HL-60/S4 treated with phorbol 12-myristate 13-acetate at 8.2 ng/mL for 4 days and 3 days (cell line): ENCODE data around the gene GABRG3.

ENCODE experiments used
- in situ Hi-C: fragments of 300-500 bp; cut with MboI; formaldehyde crosslinking; loops from 2 replicates; pipeline ENCODE4 v1.15.0; 2022; ENCODE audit warnings: low sequenced_read_pairs

Gene GABRG3

GRCh38 chr15:27396996-27397395 lies 426.0 kb downstream of the GABRG3 start:
- in situ Hi-C loops, result no loop called here

- in situ Hi-C loops, result no loop called here
Observed at GRCh38 chr15:27398631-27399161, 427.7 kb downstream of the GABRG3 start.

DNA sequence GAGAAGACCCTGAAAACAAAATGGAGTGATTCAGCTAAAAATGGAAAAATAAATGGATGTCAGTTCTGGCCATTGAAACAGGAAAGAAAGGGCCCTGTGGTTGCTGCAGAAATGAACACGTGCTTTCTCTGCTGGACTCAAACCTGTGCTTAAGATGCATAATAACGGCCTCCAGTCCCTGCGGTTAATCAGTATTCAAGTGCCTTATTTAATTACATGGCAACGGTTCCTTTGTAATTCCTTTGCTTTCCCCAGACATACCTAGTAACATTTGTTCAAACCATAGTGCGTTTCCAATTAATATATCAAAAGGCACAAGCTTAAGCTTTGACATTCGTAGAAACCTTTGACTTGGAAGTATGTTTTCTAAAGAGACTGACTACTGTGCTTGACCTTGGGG lies 428.3 kb downstream of the GABRG3 start:
- in situ Hi-C loops, result no loop called here

- in situ Hi-C loops, result no loop called here
Observed at GRCh38 chr15:27401471-27401870, 430.5 kb downstream of the GABRG3 start.

DNA sequence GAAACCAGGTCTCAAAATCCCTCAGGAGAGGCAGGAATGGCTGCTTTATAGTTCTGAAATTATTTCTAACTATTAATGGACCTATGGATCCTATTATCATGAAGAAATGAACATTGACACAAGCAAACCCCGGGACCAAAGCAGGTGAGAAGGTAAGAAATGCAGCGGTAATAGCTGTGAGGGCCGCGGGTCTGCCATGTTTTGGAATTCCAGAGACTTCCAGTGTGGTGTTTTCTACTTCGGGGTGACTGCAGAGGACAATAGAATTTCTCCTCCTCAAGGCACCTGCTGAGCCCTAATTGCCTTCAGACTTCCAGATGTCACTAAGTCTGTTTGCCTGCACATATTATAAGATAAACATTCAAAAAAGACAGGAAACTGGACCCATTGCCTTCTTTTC lies 437.4 kb downstream of the GABRG3 start:
- in situ Hi-C loops, result no loop called here

- in situ Hi-C loops, result no loop called here
Observed at GRCh38 chr15:27410996-27411605, 440.1 kb downstream of the GABRG3 start.

DNA sequence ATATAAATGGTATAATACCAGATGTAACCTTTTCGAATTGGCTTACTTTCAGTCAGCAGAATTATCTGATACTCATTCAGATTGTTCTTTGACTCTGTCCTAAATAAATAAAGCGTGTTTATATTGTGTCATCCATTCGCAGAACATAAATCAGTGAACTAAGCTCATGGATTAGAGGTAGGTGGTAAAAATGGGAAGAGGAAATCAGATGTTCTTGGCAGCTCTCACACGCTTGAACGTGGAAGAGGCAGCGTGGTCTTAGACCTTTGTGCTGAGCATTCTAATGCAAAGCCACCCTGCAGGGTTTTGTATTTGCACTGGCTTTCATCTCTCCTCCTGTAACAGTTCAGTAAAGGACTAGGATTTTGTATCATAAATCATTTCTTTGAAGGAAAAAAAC lies 441.4 kb downstream of the GABRG3 start:
- in situ Hi-C loops, result no loop called here

DNA sequence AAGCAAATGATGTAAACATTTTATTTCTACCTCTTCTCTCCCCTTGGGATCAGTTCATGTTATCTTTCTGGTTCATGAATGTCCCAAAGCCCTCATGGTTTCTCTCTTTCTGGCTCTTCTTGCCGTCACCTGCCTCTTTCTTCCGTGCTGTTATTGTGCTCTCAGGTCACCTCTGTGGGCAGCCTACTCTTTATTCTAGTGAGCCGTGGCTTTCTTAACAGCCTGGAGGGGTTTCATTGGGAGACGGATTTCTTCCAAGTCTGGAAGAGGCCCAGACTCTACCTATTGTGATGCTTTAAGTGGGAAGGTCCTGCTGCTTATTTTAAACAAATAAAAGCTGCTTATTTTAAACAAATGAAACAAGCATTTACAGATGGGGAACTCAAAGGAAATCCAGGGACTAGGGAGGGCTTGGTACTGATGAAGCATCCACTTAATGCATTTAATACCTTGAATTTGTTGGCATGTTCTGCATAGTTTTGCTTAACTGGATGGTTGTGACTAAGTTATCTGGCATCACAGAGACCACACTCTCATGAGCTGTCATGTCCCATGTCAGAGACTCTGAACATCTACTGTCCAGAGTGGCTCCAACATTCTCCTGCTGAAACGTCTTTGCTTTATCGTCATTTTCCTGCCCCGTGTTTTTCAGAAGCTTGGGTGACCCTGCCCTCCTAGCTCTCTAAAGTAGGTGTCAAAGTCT lies 443.3 kb downstream of the GABRG3 start:
- in situ Hi-C loops, result no loop called here

DNA sequence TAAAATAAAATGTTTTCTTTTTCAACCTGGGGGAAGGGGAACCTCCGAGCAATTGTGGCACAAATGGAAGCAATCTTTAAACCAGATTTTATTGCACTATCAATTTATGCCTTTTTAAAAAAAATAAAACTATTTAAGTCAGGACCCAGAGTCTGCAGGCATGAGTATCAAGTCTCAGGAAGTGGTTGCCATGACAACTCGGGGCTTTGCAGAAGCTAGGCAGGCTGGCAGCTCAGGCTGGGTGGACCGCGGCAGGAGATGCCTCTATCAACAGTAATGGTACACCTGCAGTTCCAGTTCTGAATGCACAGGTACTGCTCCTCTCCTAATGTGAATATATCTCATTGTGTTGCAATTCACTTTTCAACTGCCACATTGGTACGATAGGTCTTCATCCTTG lies 447.7 kb downstream of the GABRG3 start:
- in situ Hi-C loops, result no loop called here

DNA sequence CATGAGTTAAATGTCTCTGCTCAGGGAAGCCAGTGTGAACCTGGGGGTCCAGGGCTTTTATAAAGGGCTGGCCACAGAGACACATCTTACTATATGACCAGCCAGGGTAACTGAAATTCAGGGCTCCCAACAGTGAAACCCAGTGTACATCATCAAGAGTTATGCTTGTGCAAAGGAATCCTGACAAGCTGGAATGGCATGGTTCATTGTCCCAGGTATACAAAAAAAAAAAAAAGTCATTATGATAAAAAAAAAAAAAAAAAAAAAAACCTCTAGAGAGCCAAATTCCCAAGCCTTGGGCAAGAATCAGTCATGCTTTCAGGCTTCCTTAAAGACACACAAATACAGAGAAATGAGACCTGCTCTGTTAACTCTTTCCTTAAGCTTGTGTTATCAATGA lies 452.0 kb downstream of the GABRG3 start:
- in situ Hi-C loops, result no loop called here

GRCh38 chr15:27426805-27427204 lies 455.8 kb downstream of the GABRG3 start:
- in situ Hi-C loops, result no loop called here

- in situ Hi-C loops, result no loop called here
Observed at GRCh38 chr15:27427276-27427675, 456.3 kb downstream of the GABRG3 start.

DNA sequence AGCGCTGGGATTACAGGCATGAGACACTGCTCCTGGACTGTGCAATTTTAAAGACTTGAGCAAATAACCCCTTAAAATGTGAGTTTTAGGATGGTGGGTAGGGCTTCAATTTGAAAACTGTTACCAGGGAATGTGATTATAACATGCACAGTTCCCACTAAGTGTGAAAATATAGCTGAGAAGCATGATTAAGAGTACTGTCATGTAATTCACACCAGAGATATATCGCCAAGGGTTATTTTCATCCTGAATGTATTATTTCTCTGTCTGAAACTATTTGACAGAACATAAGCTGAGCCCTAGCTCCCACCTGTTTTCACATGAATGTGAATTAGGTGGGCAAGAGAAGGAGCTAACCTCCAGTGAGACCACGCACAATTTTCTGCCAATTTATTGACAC lies 457.2 kb downstream of the GABRG3 start:
- in situ Hi-C loops, result no loop called here

DNA sequence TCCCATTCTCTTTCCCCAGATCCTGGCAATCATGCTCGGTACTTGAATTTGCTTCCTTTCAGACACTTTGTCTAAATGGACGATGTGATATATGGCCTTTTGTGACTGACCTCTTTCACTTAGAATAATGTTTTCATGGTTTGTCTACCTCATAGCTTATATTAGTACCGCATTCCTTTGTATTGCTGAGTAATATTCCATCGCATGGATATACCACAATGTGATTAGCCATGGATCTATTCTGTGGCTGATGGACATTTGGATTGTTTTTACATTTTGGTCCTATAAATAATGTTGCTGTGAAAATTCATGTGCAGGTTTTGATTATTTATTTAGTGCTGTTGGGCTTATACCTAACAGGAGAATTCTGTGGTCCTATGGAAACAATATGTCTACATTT lies 458.6 kb downstream of the GABRG3 start:
- in situ Hi-C loops, result no loop called here

GRCh38 chr15:27433604-27434003 lies 462.6 kb downstream of the GABRG3 start:
- in situ Hi-C loops, result no loop called here

DNA sequence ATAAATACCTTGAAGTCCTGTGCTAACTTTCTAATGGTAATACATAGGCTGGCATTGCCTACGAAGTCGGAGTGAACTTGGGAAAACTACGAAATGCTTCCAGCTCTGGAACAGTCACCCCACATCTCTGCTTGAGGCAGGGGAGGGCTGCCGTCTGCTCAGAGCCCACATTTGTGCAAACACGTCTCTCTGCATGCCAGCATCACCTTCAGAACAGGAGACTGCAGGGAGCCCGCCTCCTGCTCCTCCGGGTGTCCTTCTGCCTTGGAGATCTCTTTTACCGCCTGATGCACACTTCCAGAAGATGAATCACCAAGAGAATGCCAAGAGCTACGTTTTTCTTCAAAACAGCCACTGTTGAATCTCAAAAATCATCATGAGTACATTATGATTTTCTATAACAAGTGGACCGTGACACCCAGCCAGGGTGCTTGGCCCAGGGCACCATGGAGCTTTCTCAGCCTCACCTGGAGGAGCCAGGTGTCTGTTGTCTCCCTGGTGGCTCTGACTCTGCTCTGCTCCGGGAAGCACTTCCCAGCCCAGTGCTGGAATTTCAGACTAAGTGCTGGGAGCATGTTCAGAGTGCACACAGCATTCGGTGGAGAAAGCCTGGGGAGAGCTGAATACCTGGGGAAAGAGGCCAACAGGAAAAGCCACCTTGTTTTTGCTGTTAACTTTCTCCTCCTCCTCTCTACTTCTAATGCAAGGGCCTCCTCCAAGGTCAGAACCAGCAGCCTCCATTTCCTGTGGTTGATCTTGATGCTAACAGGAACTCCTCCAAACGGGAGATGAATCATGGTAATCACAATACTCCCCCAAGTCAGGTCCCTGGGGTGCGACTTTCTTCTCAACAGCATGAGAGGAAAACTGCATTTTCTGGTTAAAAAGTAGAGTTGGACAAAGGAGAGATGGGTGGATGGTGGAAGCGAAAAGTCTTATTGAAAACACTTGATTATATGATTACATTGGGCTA lies 467.7 kb downstream of the GABRG3 start:
- in situ Hi-C loops, result no loop called here

- in situ Hi-C loops, result no loop called here
Observed at GRCh38 chr15:27441120-27441519, 470.1 kb downstream of the GABRG3 start.

DNA sequence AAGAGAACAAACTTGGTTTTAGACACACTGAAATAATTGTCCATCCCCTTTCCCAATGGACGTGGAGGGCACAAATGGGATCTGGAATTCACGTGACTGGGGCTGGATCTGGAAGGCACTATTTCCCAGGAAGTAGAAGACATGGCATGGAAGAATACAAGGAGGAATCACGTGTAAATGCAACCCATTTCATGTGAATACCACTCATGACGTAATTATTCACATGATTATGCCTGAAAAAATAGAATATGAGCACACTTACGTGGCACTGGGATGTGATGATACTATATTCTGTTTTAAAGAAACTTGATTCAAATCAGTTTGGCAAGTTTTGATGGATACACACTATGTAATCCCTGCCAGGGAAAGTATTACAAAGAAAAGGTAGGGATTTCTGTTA lies 477.3 kb downstream of the GABRG3 start:
- in situ Hi-C loops, result no loop called here

- in situ Hi-C loops, result no loop called here
Observed at GRCh38 chr15:27448986-27449385, 478.0 kb downstream of the GABRG3 start.

DNA sequence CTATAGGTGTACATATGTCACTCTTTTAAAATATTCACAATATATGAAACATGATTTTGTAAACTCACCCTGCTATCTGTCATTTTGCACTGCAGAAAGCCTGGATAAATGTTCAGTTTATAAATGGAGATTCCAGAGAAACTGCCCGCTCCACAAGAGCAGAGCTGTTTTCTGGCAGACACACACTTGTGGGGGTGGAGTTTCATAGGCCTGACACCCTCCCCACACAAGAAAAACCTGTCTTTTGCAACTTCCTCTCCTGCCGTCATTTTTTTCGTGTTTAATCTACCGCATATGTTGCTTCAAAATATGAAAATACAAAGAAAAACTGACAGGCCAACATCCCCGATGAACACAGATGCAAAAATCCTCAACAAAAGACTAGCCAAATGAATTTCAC lies 479.0 kb downstream of the GABRG3 start:
- in situ Hi-C loops, result no loop called here

GRCh38 chr15:27454281-27455075 lies 483.5 kb downstream of the GABRG3 start:
- in situ Hi-C loops, result no loop called here
